Naive B cell (primary cell): ENCODE results near the gene OTX2. TPM values are rescaled to one million over a fixed set of nuclear protein-coding genes. Genes with fewer than 3 reads are reported as not detected.

ENCODE experiments used
- ATAC-seq, 2 donors: fragments of 150-1000 bp; cut with Tn5 transposase; 2 replicates each; pipeline ENCODE4 v1.10.0; 2021; ENCODE audit warnings: low read depth in 2 of 2, mild to moderate bottlenecking in 2 of 2, moderate library complexity in 2 of 2
- DNase-seq: peaks from one replicate; pipeline ENCODE4 v3.0.0; 2022
- H3K27ac Mint-ChIP-seq, 6 donors: one replicate each; pipeline ENCODE4 v1.8.0; 2020 to 2022; ENCODE audit warnings: mild to moderate bottlenecking in 6 of 6, mixed read lengths in 6 of 6, moderate library complexity in 5 of 6, inconsistent platforms in 2 of 6
- H3K27me3 Mint-ChIP-seq, 3 donors: one replicate each; pipeline ENCODE4 v1.8.0; 2021 to 2022; ENCODE audit warnings: mixed read lengths in 3 of 3, mild to moderate bottlenecking in 1 of 3
- H3K36me3 Mint-ChIP-seq, 2 donors: one replicate each; pipeline ENCODE4 v1.8.0; 2020 to 2022; ENCODE audit warnings: mixed read lengths in 2 of 2, inconsistent platforms in 1 of 2, mild to moderate bottlenecking in 1 of 2
- H3K4me1 Mint-ChIP-seq, 3 donors: one replicate each; pipeline ENCODE4 v1.8.0; 2020 to 2022; ENCODE audit warnings: mixed read lengths in 3 of 3, inconsistent platforms in 1 of 3, mild to moderate bottlenecking in 1 of 3, moderate library complexity in 1 of 3
- H3K4me3 Mint-ChIP-seq, 8 donors: one replicate each; pipeline ENCODE4 v1.8.0; 2020 to 2022; ENCODE audit warnings: mild to moderate bottlenecking in 8 of 8, mixed read lengths in 8 of 8, moderate library complexity in 8 of 8, inconsistent platforms in 2 of 8
- H3K9me3 Mint-ChIP-seq, 7 donors: one replicate each; pipeline ENCODE4 v1.8.0; 2020 to 2022; ENCODE audit warnings: mixed read lengths in 7 of 7, mild to moderate bottlenecking in 5 of 7, inconsistent platforms in 2 of 7, moderate library complexity in 1 of 7
- polyA plus RNA-seq, 6 donors: library from polyadenylated mRNA; unstranded; fragments of 300-500 nt; fragmentation: Illumina TruSeq; gene quantifications; one replicate each; pipeline ENCODE4 v1.2.3, GENCODE V29; 2021; ENCODE audit warnings: low read depth in 6 of 6

The OTX2 gene
- polyA plus RNA-seq, 6 donors from 2014 or later = not detected

GRCh38 chr14:56809270-56810146, 771 bp downstream of the OTX2 start:
- ATAC-seq = no peak
- Mint-ChIP-seq H3K4me3 (peak overlapping the region in 7 of 8 donors; percentile 18 to 75 (median 34)), H3K9me3 (peaks cover 1 to 28% (median 18%) of the 10 kb centered on the region in 7 donors), H3K27me3 (peaks cover 74 to 88% (median 88%) of the 10 kb centered on the region in 3 donors), H3K4me1 (peaks cover 11 to 22% (median 14%) of the 10 kb centered on the region in 3 donors), H3K36me3 (peaks cover 0 to 21% of the 10 kb centered on the region in 2 donors), H3K27ac (peak overlapping the region in 3 of 6 donors; percentile 48 to 89 (median 79))
- DNase-seq = no peak

GRCh38 chr14:56808383-56809269, 1.7 kb downstream of the OTX2 start:
- H3K4me1 Mint-ChIP-seq = peaks cover 11 to 22% (median 14%) of the 10 kb centered on the region in 3 donors
- H3K36me3 Mint-ChIP-seq = peaks cover 0 to 21% of the 10 kb centered on the region in 2 donors
- ATAC-seq (no peak), DNase-seq (no peak)
- peaks cover 1 to 29% (median 19%) of the 10 kb centered on the region in 7 donors for H3K9me3 Mint-ChIP-seq
- H3K27me3 Mint-ChIP-seq = peaks cover 76 to 92% (median 90%) of the 10 kb centered on the region in 3 donors
- H3K4me3 Mint-ChIP-seq = peak overlapping the region in 6 of 8 donors; percentile 27 to 62 (median 38)
- H3K27ac Mint-ChIP-seq = peak overlapping the region in 1 of 6 donors; percentile 79

DNA sequence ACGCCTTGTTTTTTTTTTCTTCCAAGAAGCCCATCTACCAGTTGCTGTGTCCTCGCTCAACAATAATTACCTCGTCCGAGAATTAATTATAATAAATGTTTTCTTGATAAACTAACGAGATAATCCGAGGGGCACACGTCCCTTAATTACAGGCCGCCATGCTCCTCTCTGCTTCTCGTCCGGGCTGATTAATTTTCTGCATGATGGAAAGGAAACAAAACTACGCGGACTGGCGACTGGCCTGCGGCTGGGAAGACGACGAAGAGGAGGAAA, 2.2 kb downstream of the OTX2 start:
- DNase-seq = no peak
- Mint-ChIP-seq H3K4me1 (peaks cover 10 to 22% (median 14%) of the 10 kb centered on the region in 3 donors), H3K27ac (no peak overlapping the region), H3K9me3 (peaks cover 1 to 29% (median 19%) of the 10 kb centered on the region in 7 donors), H3K4me3 (peak overlapping the region in 6 of 8 donors; percentile 27 to 62 (median 38)), H3K27me3 (peaks cover 71 to 92% (median 90%) of the 10 kb centered on the region in 3 donors), H3K36me3 (peaks cover 0 to 21% of the 10 kb centered on the region in 2 donors)
- ATAC-seq = no peak

DNA sequence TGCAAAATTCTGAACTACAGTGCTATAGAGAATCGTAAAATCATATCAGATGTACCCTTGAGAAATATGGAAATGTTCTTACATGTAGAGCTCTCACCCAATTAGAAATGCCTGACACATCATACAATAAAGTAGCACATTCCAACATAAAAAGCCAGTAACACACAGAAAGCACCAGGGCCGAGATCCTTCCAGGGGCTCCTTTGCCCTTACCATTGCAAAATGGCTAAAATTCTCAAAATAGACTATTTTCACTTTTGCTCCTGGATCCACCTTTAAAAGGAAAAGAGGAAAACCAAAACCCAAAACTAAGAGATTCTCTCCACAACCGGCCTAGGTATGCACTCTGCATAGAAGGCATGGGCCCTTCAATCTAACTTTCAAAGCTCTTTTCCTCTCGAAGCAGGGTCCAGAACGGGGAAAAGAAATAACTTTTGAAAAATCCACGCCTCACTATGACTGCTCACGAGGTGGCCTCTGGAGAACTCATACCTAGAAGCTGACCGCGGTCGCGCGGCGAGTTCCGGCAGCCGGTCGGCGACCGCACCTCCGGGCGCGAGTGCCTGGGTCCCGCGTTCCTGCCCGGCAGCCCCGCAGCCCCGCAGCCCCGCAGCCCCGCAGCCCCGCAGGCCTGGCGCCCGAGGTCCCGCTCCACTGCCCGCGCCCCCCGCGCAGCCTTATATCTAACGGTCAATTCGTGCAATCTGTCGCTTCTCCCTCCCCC, 2.7 kb downstream of the OTX2 start:
- Mint-ChIP-seq H3K36me3 (peaks cover 0 to 21% of the 10 kb centered on the region in 2 donors), H3K27ac (no peak overlapping the region), H3K4me1 (peaks cover 8 to 22% (median 14%) of the 10 kb centered on the region in 3 donors), H3K27me3 (peaks cover 71 to 92% (median 90%) of the 10 kb centered on the region in 3 donors), H3K4me3 (peak overlapping the region in 4 of 8 donors; percentile 1 to 60 (median 34)), H3K9me3 (peaks cover 1 to 29% (median 19%) of the 10 kb centered on the region in 7 donors)
- ATAC-seq (no peak), DNase-seq (no peak)

DNA sequence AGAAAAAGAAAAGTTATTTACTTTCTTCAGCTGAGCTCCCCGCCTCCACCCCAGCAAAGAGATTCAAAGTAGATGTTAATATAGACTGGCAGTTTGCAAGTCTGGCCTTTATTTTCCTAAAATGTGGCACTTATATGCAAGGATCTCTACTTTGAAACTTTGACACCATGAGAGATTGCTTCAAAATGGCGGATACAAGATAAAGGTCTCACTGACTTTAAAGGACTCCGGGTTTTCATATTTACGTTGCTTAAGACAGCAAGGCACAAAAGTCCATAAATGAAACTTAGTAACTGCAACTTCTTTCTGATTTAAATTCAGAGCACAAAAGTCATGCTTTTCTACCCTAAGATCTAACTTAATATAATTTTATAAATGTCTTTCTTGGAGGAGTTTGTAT, 3.5 kb downstream of the OTX2 start:
- no peak overlapping the region for H3K4me3 Mint-ChIP-seq

GRCh38 chr14:56805992-56806727, 4.1 kb downstream of the OTX2 start:
- no peak for DNase-seq
- Mint-ChIP-seq H3K4me3 (peak overlapping the region in 1 of 8 donors; percentile 17), H3K4me1 (peaks cover 8 to 22% (median 14%) of the 10 kb centered on the region in 3 donors)

More for the DNA sequence above, 3.5 kb downstream of the OTX2 start:
- Mint-ChIP-seq H3K27me3 (peaks cover 73 to 94% (median 92%) of the 10 kb centered on the region in 3 donors), H3K36me3 (peaks cover 0 to 21% of the 10 kb centered on the region in 2 donors), H3K27ac (no peak overlapping the region), H3K9me3 (peaks cover 1 to 29% (median 21%) of the 10 kb centered on the region in 7 donors), H3K4me1 (peaks cover 8 to 22% (median 14%) of the 10 kb centered on the region in 3 donors)
- ATAC-seq = no peak
- no peak for DNase-seq

GRCh38 chr14:56805201-56805991, 4.9 kb downstream of the OTX2 start:
- no peak for ATAC-seq
- Mint-ChIP-seq H3K36me3 (peaks cover 0 to 10% of the 10 kb centered on the region in 2 donors), H3K9me3 (peaks cover 1 to 27% (median 20%) of the 10 kb centered on the region in 7 donors), H3K27ac (no peak overlapping the region), H3K4me1 (peaks cover 8 to 22% (median 14%) of the 10 kb centered on the region in 3 donors), H3K27me3 (peaks cover 76 to 96% (median 94%) of the 10 kb centered on the region in 3 donors), H3K4me3 (no peak overlapping the region)
- DNase-seq = no peak

More at GRCh38 chr14:56805992-56806727, 4.1 kb downstream of the OTX2 start:
- Mint-ChIP-seq H3K27me3 (peaks cover 76 to 98% (median 94%) of the 10 kb centered on the region in 3 donors), H3K36me3 (peaks cover 0 to 18% of the 10 kb centered on the region in 2 donors), H3K9me3 (peaks cover 1 to 29% (median 21%) of the 10 kb centered on the region in 7 donors), H3K27ac (no peak overlapping the region)
- ATAC-seq = no peak

DNA sequence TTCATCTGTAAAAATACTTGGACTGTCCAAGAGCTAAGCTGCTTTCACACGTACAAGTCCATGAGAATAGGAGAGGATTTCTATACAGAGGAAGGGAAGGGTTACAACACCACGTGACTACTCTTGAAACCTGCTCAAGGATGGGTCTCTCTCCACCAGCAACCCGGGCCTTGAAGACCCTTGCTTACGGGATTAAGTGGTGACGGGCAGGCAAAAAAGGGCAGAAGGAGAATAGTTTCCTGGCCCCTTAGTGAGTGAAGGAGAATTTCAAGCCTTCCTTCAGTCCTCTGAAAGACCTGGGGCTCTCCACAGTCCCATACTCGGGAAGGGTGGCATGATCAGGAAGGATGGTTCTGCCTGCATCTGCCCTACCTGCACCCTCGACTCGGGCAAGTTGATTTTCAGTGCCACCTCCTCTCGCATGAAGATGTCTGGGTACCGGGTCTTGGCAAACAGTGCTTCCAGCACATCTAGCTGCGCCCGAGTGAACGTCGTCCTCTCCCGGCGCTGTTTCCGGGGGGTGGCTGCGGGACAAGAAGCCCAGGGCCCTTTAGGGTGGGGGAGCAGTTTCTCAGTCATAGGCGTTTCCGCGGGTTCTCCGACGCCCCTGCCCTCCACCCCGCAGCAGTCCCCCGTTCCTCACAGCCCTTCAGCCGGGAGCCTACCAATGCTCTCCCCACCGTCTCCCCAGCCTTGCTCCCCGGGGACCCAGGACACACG, 6.3 kb downstream of the OTX2 start:
- Mint-ChIP-seq H3K9me3 (peaks cover 0 to 27% (median 11%) of the 10 kb centered on the region in 7 donors), H3K4me3 (no peak overlapping the region), H3K4me1 (peaks cover 4 to 14% (median 12%) of the 10 kb centered on the region in 3 donors), H3K36me3 (no peaks in the 10 kb centered on the region), H3K27ac (no peak overlapping the region), H3K27me3 (peaks cover 78 to 92% (median 89%) of the 10 kb centered on the region in 3 donors)
- no peak for ATAC-seq
- no peak for DNase-seq

GRCh38 chr14:56801920-56802319, 8.4 kb downstream of the OTX2 start:
- peaks cover 0 to 13% (median 7%) of the 10 kb centered on the region in 3 donors for H3K4me1 Mint-ChIP-seq
- DNase-seq (no peak), ATAC-seq (no peak)
- peaks cover 72 to 85% (median 84%) of the 10 kb centered on the region in 3 donors for H3K27me3 Mint-ChIP-seq
- H3K9me3 Mint-ChIP-seq = peaks cover 0 to 21% (median 6%) of the 10 kb centered on the region in 7 donors
- no peaks in the 10 kb centered on the region for H3K36me3 Mint-ChIP-seq
- no peak overlapping the region for H3K4me3 Mint-ChIP-seq
- H3K27ac Mint-ChIP-seq = no peak overlapping the region

- no peak overlapping the region for H3K4me3 Mint-ChIP-seq
These were observed 11.0 kb downstream of the OTX2 start for GRCh38 chr14:56799343-56799645.

More at GRCh38 chr14:56799343-56799645, 11.0 kb downstream of the OTX2 start:
- ATAC-seq = no peak
- no peak overlapping the region for H3K27ac Mint-ChIP-seq
- peaks cover 66 to 86% (median 77%) of the 10 kb centered on the region in 3 donors for H3K27me3 Mint-ChIP-seq
- H3K36me3 Mint-ChIP-seq = no peaks in the 10 kb centered on the region
- no peak for DNase-seq
- H3K9me3 Mint-ChIP-seq = peaks cover 0 to 11% (median 2%) of the 10 kb centered on the region in 7 donors
- peaks cover 0 to 12% (median 8%) of the 10 kb centered on the region in 3 donors for H3K4me1 Mint-ChIP-seq
